ENCODE measurements around the gene RB1.
A peak's percentile ranks its signal among the peaks of the same experiment; 100 is the strongest.

Gene RB1

DNA sequence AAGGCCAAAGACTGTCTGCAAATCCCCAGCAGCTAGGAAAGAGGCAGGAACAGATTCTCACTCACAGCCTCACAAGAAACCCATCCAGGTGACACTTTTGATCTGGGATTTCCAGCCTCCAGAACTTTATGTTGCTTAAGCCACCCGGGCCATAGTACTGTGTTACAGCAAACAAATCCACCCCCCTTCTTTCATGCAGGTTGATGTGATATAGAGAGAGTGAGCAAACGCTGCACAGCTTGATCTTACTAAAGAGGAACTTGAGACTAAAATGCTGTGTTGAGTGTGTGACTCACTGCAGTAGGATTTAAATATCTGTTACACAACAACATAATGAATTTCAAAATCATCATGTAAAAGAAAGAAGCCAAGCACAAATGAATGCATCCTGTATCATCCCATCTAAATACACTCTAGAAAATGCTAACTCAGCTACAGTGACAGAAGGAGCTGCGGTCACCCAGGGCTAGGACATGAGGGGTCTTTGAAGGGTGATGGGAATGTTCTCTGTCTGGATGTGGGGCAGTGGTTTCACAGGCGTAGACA is 197.2 kb downstream of the RB1 start:
- FAIRE-seq = no peak

DNA sequence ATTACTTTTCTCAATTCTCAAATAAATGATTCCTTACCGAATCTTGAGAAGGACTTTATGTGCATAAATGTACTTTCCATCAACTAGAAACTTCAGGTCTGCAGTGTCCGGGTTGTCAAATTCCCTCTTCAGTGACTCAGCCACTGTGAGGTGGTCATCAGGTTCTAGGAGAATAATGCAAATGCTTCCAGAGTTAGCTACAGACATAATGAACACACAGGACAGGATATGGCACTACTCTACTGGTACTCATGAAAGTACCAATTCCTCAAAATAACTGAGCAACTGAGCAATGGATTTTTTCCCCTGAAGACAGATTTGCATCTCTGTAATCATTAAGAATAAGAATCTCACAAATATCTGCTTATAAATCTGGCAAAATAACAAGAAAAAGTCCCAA is 198.2 kb downstream of the RB1 start:
- FAIRE-seq = no peak

DNA sequence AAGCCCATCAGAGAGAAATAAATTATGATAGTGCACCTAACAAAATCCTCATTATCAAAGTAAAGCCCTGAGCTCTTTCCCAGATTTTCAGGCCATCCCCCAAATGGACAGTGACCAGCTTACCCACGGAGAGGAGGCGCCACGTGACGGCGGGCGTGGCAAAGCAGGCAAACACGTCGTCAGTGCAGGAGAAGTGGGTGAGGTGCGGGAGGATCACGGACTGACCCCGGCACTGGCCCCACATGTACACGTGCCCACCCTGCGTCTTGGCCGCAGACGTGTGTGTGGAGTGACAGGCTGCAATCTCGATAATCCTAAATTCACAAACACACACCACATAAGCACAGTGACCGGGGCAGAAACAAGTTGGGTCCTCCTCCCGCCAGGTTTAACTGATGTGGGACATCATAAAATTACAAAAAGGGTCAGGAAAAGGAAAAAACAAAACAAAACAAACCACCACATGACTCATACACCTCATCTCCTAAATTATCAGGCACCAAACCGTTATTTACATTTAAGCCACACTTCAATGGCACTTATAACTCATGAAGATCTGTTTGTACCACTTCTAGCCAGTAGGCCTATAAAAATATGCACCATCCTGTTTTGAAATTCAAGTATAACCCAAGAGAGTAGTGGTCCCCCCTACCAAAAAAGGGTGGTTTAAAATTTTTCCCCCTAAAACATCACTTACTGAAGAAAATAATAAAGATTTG is 199.2 kb downstream of the RB1 start:
- no peak for FAIRE-seq

DNA sequence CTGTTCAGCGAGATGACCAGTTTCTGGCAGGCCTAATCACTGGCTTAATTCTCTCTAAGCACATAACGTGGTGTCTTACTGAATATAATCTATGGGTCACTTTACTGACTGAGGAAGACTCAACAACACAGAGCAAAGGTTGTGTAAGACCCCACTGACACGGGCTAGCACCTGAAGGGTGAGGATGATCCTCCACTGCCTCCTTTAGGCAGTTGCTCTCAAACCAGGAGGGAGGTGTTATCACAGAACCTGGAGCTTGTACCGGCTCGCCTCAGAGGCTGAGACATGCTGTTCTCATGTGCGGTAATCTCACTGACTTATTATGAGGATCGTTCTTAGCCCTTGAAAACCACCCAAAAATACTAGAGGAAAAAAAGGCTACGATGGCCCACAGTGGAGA is 201.1 kb downstream of the RB1 start:
- no peak for FAIRE-seq

DNA sequence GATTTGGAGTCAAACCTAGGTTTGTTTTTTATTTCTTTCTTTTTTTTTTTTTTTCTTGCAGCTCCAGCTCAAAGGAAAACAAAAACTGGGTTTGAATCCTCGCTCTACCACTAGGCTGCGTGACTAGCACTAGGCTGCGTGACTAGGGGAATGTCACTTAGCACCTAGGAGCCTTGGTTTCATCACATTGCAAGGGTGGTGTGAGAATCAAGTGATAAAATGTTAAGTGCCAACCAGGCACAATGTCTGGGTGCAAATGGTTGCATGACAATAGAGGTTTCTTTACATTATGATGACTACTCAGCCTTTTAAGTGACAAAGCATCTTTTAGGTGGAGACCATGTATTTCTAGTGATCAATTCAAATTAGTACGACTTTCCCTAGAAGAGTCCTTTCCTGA is 201.5 kb downstream of the RB1 start:
- no peak for FAIRE-seq

DNA sequence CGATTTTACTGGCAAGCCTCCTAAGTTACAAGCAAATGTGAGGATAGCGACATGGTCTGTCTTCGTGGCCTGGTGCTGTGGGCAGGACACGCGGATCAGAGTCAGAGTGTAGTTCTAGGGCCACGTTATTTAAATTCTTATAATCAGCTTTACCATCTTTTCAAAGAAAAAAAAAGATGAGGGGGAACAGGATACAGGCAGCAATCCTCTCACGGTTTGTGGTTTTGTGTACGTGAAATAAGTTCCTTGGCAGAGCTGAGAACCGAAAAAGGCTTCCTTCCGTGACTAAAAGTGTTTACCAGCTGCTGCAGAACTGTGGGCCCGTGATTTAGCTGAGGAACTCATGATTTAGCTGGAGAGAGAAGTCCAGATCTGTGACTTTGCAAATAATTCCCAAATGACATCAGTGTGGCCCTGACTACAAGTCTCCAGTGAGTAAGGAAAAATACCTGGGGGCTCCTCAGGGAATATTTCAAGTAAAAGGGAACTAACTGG is 202.1 kb downstream of the RB1 start:
- no peak for FAIRE-seq

DNA sequence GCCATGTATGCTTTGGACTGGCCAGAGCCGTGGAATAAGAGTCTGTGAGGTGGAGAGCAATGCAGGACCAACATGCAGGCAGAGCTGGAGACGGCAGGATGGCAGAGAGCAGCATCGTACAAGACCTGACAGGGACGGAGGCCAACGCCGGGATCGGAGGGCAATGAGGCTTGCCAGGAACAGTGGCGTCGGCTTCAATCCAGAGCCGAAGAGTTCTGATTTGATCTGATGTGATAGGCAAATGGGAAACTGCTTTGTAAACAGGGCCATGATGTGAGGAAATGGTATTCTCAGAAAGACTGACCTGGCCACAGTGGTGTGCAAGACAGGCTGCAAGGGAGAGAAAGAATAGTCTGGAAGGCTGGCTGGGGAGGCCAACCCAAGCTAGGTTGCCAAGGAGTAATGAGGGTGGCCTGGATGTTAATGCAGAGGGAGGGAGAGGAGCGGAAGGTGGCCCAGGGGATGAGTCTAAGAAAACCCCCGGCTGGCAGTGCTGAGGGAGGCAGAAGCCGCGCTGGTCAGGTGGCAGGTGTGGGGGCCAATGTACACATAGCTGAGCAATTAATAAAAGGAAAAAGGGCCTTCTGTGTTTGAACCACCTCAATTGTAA is 202.6 kb downstream of the RB1 start:
- no peak for FAIRE-seq

DNA sequence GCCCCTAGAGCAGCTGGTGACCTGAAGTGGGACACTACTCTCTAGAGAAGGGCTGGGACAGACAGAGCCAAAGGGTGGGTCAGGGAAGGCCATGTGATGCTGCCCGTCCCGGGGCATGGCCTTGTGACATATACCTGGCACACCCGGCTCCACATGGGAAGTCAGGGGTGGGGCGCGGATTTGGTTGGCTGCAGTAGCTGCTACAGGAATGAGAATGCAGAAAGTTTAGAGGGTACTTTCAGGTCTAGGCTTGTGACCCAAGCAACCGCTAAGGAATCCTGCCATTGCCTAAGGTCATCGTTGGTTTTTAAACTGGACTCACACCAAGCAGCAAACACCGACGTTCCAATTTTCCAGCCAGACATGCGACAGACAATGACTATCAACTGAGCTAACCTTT is 203.5 kb downstream of the RB1 start:
- no peak for FAIRE-seq

DNA sequence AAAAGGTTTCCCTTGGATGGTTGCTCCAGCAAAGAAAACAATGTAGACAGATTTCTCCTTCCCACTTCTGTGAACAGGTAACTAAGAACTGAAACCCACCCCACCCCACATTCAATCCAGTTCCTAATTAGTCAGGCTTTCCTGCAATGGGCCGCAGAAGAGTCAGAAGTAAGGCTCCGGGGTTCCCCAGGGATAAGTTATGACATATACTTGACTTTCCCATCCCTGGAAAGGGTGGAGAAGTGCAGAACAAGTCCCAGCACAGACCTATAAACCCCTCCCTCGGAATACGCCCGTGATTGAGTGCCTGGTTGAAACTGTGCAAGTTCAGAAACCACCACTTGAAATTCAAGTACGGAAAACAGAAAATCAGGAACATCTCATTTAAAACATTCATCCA is 204.5 kb downstream of the RB1 start:
- no peak for FAIRE-seq

DNA sequence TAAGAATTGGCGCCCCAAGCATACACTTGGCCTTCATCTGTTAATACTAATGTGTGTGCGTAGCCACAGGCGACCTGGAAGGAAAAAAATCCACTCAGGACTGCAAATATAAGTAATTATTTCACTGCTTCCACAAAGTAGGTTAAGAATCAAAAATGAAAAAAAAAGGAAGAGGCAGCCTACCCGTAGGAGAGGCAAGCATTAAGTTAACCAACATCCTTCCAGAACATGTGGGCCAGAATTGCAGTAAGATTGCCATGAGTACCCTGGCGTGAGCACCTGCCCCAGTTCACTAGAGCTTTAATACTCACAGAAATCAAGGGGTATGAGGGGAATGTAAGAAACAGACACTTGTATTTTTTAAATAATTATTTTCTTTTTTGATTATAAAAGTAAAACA is 207.1 kb downstream of the RB1 start:
- no peak for FAIRE-seq

DNA sequence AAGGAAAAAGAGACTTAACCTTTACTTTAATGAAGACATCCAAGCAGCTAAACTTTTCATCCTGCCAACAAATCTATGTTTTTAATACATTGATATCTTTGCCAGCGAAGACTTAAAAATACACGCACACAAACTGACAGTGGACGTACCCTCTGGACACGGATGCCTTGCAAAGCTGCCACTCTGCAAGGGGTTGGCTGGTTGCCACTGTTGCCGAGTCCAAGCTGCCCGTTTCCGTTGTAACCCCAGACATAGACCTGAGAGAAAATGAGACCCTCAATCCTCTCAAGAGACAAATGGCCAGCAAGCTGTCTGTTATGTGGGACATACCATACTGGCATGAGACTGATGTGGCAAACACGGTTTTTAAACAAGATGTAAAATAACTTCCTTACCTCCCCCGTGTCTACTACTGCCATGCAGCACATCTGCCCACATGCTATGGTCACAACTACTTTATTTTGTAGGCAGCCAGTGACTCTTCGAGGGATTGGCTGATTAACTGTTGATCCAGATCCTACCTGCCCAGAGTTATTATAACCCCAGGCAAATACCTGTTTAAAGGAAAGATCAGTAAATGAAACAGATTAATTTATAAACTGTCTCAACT is 208.2 kb downstream of the RB1 start:
- FAIRE-seq = no peak

DNA sequence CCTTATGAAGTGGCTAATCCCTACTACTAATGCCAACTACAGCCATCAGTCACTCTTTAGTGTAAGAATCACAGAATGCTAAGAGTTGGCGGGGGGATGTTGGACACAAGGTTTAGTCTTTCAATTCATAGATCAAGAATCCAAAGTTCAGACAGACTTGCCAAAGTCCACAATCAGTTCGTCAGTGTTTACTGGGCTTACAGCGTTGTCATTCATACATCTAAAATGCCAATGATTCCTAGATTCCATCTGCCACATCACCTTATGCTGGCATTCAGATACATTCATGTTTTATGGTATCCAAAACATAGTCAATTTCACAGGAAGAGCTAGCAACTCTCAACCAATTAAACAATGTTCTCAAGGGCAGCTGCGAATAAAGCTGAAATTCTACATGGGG is 211.2 kb downstream of the RB1 start:
- no peak for FAIRE-seq

DNA sequence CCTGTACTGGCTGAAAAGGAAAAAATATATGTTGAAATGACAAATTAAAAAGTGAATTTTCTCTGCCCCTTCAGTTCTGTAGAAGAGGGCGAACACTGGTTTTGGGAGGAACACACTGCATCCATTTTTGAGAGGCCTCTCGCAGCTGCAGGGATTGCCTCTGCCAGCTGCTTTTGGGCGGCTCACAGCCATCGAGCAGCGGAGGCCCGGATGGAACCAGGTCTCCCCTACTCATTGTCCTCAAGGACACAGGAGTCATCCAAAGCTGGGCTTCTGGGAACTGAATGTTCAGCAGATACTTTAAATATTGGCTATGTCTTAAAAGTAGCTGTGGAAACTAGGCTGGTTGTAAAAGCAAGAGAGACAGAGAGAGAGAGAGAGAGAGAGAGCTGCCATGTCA is 212.2 kb downstream of the RB1 start:
- no peak for FAIRE-seq

DNA sequence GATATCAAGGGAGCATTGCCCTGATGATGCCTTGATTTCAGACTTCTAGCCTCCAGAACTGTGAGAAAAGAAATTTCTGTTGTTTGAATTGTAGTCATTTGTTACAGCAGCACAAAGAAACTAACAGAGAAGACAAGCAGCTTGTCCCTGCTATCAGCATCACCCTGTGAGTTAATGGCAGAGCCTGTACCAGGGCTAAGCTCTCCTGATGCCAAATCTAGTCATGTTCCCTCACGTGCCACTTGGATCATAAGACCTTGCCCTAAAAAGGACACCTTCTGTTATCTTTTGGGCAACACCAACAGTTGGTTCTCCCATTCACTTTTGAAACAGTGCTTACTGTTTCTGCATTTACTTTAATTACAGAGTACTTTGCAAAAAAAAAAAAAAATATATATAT is 214.5 kb downstream of the RB1 start:
- FAIRE-seq = no peak

DNA sequence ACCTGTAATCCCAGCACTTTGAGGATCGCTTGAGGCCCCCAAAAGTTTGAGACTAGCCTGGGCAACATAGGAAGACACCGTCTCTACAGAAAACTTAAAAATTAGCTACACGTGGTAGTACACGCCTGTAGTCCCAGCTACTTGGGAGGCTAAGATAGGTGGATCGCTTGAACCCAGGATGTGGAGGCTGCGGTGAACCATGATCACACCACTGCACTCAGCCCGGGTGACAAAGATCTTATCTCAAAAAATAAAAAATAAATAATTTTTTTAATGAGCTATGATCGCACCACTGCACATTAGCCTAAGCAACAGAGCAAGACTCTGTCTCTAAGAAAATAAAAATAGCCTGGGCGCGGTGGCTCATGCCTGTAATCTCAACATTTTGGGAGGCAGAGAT is 222.7 kb downstream of the RB1 start:
- no peak for FAIRE-seq

DNA sequence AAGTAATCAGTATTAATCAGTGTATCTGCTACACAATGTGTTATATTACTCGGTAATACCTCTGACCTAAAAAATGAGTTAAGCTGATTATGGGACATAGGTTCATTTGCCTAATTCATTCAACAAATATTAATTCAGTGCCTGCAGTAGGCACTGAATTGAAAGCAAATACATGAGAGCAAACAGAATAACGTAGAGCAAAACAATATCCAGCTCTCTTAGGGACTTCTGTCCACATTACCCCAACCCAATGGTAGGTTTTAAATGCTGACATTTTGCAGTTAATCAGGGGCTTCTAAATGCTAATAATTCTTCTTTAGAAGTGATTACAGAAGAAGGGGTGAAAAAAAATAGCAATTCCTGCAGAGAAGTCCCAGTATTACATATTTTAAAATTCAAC is 224.4 kb downstream of the RB1 start:
- no peak for FAIRE-seq

DNA sequence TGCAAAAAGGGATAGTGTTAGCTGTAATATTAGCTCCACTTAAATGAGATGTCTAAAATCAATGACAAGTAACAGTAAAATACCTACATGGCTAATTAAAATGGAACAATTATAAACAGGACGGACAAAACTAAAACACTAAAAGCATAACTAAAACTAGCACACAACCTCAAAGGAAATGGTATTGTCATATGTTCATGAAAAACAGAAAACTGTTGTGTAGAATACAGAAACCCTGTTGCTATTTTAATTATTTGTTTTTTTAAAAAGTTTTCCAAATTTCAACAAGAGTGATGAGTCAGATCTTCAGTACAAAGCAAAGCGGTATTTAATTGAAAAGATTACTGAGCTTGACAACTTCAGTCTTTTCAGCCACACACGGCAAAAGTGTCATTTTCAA is 225.2 kb downstream of the RB1 start:
- peak; percentile 39 for FAIRE-seq

DNA sequence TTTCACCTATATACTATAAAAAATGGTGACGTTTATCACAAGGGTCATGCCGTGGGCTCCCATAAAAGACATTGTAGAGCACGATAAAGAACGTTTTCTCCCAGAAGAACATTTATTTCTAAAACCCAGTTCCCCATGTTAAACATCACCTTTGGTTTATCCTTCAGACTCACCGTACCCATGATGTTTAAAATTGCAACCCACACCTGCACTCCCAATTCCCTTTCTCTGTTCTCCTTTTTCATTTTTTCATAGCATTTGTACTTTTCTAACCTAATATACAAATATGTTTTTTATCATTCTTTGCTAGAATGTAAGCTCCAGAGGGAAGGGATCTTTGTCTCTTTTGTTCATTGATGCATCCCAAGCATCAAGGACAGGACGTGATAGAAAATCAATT is 227.3 kb downstream of the RB1 start:
- FAIRE-seq = no peak

Measured in endometrium (tissue), 2 donors.